DMS153 treated with DMSO at 0.1 percent for 48 hours (cell line): ENCODE data around the gene NAB2.

ENCODE experiments used
- DNase-seq: peaks from one replicate; lab custom pipeline; 2025; ENCODE audit not compliant: unreplicated experiment; lab: John Stamatoyannopoulos, UW

Gene NAB2

GRCh38 chr12:57129889-57130288, 41.0 kb downstream of the NAB2 start:
- no peak for DNase-seq

GRCh38 chr12:57130941-57131340, 42.0 kb downstream of the NAB2 start:
- no peak for DNase-seq

- DNase-seq: peak; percentile 15
Observed at GRCh38 chr12:57131896-57132744, 43.2 kb downstream of the NAB2 start.

- DNase-seq: no peak
Observed at GRCh38 chr12:57133013-57133569, 44.2 kb downstream of the NAB2 start.

- no peak for DNase-seq
Observed at GRCh38 chr12:57133916-57134315, 45.0 kb downstream of the NAB2 start.

GRCh38 chr12:57134949-57135348, 46.0 kb downstream of the NAB2 start:
- DNase-seq: no peak

GRCh38 chr12:57135527-57136326, 46.8 kb downstream of the NAB2 start:
- DNase-seq: no peak

GRCh38 chr12:57138526-57139272, 49.8 kb downstream of the NAB2 start:
- no peak for DNase-seq

GRCh38 chr12:57139796-57140649, 51.1 kb downstream of the NAB2 start:
- no peak for DNase-seq

GRCh38 chr12:57141249-57141648, 52.3 kb downstream of the NAB2 start:
- DNase-seq: no peak

- no peak for DNase-seq
Observed at GRCh38 chr12:57142121-57142520, 53.2 kb downstream of the NAB2 start.

GRCh38 chr12:57142727-57143126, 53.8 kb downstream of the NAB2 start:
- DNase-seq: no peak

GRCh38 chr12:57143454-57143853, 54.5 kb downstream of the NAB2 start:
- no peak for DNase-seq
